Endothelial cell of umbilical vein (primary cell): ENCODE measurements around the gene SRRM3. TPM values are rescaled to one million over a fixed set of nuclear protein-coding genes. Genes with fewer than 3 reads are reported as not detected.
"Not testable (repeated sequence)": the region's sequence is repeated elsewhere in the genome, so short reads cannot be mapped to it uniquely, and the experiment has no call there.

Source experiments
- BruUV-seq: library from RNA; stranded (reverse); fragments of 400-500 nt; replicated peaks from 2 replicates; lab custom pipeline; 2021; lab: Mats Ljungman, UMichigan
- CTCF ChIA-PET: fragments of 300-600, 350-600 bp; sonication (Branson Sonifier 250); formaldehyde crosslinking; loops from one replicate; lab custom pipeline; 2021; ENCODE audit warnings: antibody characterized with exemption, inconsistent platforms; lab: Charles Lee
- POLR2A ChIA-PET: fragments of 300-600, 350-600 bp; sonication (Branson Sonifier 250); formaldehyde crosslinking; loops from one replicate; lab custom pipeline; 2021; ENCODE audit warnings: antibody characterized with exemption, inconsistent platforms; lab: Charles Lee
- DNase-seq: peaks from one replicate; pipeline ENCODE4 v3.0.0-alpha.2; 2011; ENCODE audit warnings: low read depth, low spot score
- FAIRE-seq: peaks from 2 replicates; lab custom pipeline; 2011; peaks lifted over from hg19 to GRCh38; lab: Jason Lieb, UNC
- H2AFZ ChIP-seq: 2 replicates; pipeline ENCODE4 v1.6.0; 2012; ENCODE audit warnings: low read depth, low read length, control low read depth, inconsistent platforms
- H3K27ac ChIP-seq: 2 replicates; pipeline ENCODE4 v1.5.1; 2011; ENCODE audit warnings: low read depth, mild to moderate bottlenecking, control low read depth, low read length, moderate library complexity; ENCODE audit not compliant: insufficient read depth
- H3K27me3 ChIP-seq, 2 experiments: 2 replicates each; pipeline versions ENCODE4 v1.6.0 to v1.6.1; 2011; ENCODE audit warnings: low read length in 2 of 2, mixed read lengths in 1 of 2; ENCODE audit not compliant: control insufficient read depth in 2 of 2, insufficient read depth in 2 of 2
- H3K36me3 ChIP-seq, 2 experiments: 2 replicates in 1 of 2; 3 replicates in 1 of 2; pipeline ENCODE4 v1.5.1; 2011; ENCODE audit warnings: low read length in 2 of 2, mild to moderate bottlenecking in 1 of 2, moderate library complexity in 1 of 2; ENCODE audit not compliant: control insufficient read depth in 2 of 2, insufficient read depth in 2 of 2; ENCODE audit errors: extremely low read depth in 1 of 2
- H3K4me1 ChIP-seq: 3 replicates; pipeline ENCODE4 v1.5.1; 2011; ENCODE audit warnings: mild to moderate bottlenecking, low read length; ENCODE audit not compliant: control insufficient read depth, insufficient read depth; ENCODE audit errors: extremely low read depth
- H3K4me2 ChIP-seq: 2 replicates; pipeline ENCODE4 v1.6.1; 2011; ENCODE audit warnings: low read length, control low read depth, mixed read lengths; ENCODE audit not compliant: insufficient read depth
- H3K4me3 ChIP-seq, 3 experiments: fragments of 200-600 bp in 1 of 3; sonication (generic), shearing (Covaris generic) in 1 of 3; replicated peaks in 1 of 3; 2 replicates each; pipeline ENCODE4 v1.5.1; 2011 to 2016; ENCODE audit warnings: control low read depth in 3 of 3, low read length in 3 of 3, mild to moderate bottlenecking in 2 of 3, inconsistent platforms in 1 of 3, low read depth in 1 of 3, moderate library complexity in 1 of 3; ENCODE audit not compliant: insufficient read depth in 1 of 3
- H3K79me2 ChIP-seq: 2 replicates; pipeline ENCODE4 v1.6.0; 2012; ENCODE audit warnings: low read length, inconsistent platforms; ENCODE audit not compliant: control insufficient read depth, insufficient read depth
- H3K9ac ChIP-seq: replicated peaks from 2 replicates; pipeline ENCODE3; 2011; ENCODE audit warnings: low read length, control low read depth; ENCODE audit not compliant: insufficient read depth; ENCODE audit errors: extremely low read depth
- H3K9me1 ChIP-seq: replicated peaks from 3 replicates; pipeline ENCODE4 v1.6.0; 2011; ENCODE audit warnings: mild to moderate bottlenecking, low read length; ENCODE audit not compliant: control insufficient read depth, insufficient read depth; ENCODE audit errors: extremely low read depth
- H3K9me3 ChIP-seq: replicated peaks from 2 replicates; pipeline ENCODE4 v1.5.1; 2012; ENCODE audit warnings: low read length, inconsistent platforms; ENCODE audit not compliant: control insufficient read depth, insufficient read depth
- H4K20me1 ChIP-seq: replicated peaks from 2 replicates; pipeline ENCODE3; 2011; ENCODE audit warnings: mild to moderate bottlenecking, low read length; ENCODE audit not compliant: control insufficient read depth, insufficient read depth; ENCODE audit errors: extremely low read depth
- CTCF ChIP-seq, 2 donors: IDR thresholded peaks; 1 replicate in 1 of 2; 2 replicates in 1 of 2; pipeline ENCODE4 v1.5.1; 2011; ENCODE audit warnings: low read length in 2 of 2, mild to moderate bottlenecking in 2 of 2, moderate library complexity in 2 of 2, control low read depth in 1 of 2, inconsistent platforms in 1 of 2, low read depth in 1 of 2; ENCODE audit not compliant: insufficient read depth in 1 of 2; ENCODE audit errors: extremely low read depth in 1 of 2
- EZH2 ChIP-seq: IDR thresholded peaks from 2 replicates; pipeline ENCODE4 v1.6.1; 2012; ENCODE audit warnings: borderline replicate concordance, low read depth, mild to moderate bottlenecking, moderate library complexity, low read length, inconsistent platforms; ENCODE audit not compliant: severe bottlenecking
- FOS ChIP-seq: IDR thresholded peaks from 2 replicates; pipeline ENCODE4 v1.6.1; 2011; ENCODE audit warnings: mild to moderate bottlenecking, low read length, moderate library complexity, borderline replicate concordance; ENCODE audit not compliant: insufficient read depth
- GATA2 ChIP-seq: IDR thresholded peaks from 2 replicates; pipeline ENCODE4 v1.7.0; 2011; ENCODE audit warnings: low read depth, mild to moderate bottlenecking, moderate library complexity, mixed read lengths, low read length; ENCODE audit not compliant: insufficient read length, insufficient read depth
- JUN ChIP-seq: IDR thresholded peaks from 2 replicates; pipeline ENCODE4 v1.6.1; 2011; ENCODE audit warnings: borderline replicate concordance, low read depth; ENCODE audit not compliant: insufficient read length, insufficient read depth
- MYC ChIP-seq: IDR thresholded peaks from one replicate; pipeline ENCODE4 v1.6.1; 2011; ENCODE audit warnings: mild to moderate bottlenecking, low read depth, low read length
- POLR2A ChIP-seq: IDR thresholded peaks from 2 replicates; pipeline ENCODE4 v1.6.1; 2012; ENCODE audit warnings: low read depth, mild to moderate bottlenecking, control low read depth, low read length
- POLR2AphosphoS5 ChIP-seq: IDR thresholded peaks from 2 replicates; pipeline ENCODE4 v1.6.1; 2012; ENCODE audit warnings: low read depth, mild to moderate bottlenecking, control low read depth, low read length, moderate library complexity; ENCODE audit not compliant: insufficient read depth
- dilution Hi-C: fragments of 300-500 bp; cut with MboI; formaldehyde crosslinking; loops from one replicate; pipeline ENCODE4 v1.15.0; 2019; ENCODE audit warnings: low sequenced_read_pairs; ENCODE audit not compliant: extremely low pct_ligation_motif_present
- intact Hi-C: fragments of 100-400 bp; cut with micrococcal nuclease; formaldehyde crosslinking; loops from one replicate; pipeline ENCODE4 v1.10.0; 2022
- polyA plus RNA-seq, 4 experiments: library from polyadenylated mRNA; depleted of rRNA in 3 of 4; stranded (reverse) in 3 of 4; unstranded in 1 of 4; fragments of >200 nt; gene quantifications; 2 replicates each; pipeline versions ENCODE4 v1.2.1 to v1.2.3, GENCODE V29; 2011 to 2012; ENCODE audit warnings: missing spikeins in 1 of 4
- total RNA-seq: library from RNA; stranded (reverse); gene quantifications from 2 replicates; pipeline ENCODE4 v1.2.3, GENCODE V29; 2021
- TF ChIP-seq, protein P1 (sequence below): IDR thresholded peaks from 2 replicates; pipeline ENCODE4 v1.6.1; 2011; ENCODE audit not compliant: insufficient read depth, insufficient read length

Gene SRRM3
- total and polyA plus RNA-seq, 2 donors (not counting 3 experiments of a cell fraction or from before 2014, with no cell fraction given) = 4.4 to 5.4 TPM

GRCh38 chr7:76241141-76241540 lies 39.4 kb downstream of the SRRM3 start:
- H3K4me3 ChIP-seq = no peak overlapping the region
- dilution Hi-C loops (no loop called here), intact Hi-C loops (no loop called here)
- H3K9me1 ChIP-seq = no peaks in the 10 kb centered on the region
- FAIRE-seq (no peak), DNase-seq (no peak)
- ChIA-PET POLR2A (no interaction called here), CTCF (interaction anchor here (1.2 kb wide), 1 partner anchor 73 kb away, joined by 4 read pairs; no protein-coding TSS in a partner anchor)
- no peak overlapping the region for H3K9ac ChIP-seq
- H3K9me3 ChIP-seq = no peaks in the 10 kb centered on the region
- no peaks in the 10 kb centered on the region for H3K79me2 ChIP-seq
- no peaks in the 10 kb centered on the region for H3K36me3 ChIP-seq
- peaks cover 0 to 3% of the 10 kb centered on the region in 2 experiments for H3K27me3 ChIP-seq
- no peaks in the 10 kb centered on the region for H3K4me1 ChIP-seq
- no peak overlapping the region for H2AFZ ChIP-seq
- H3K4me2 ChIP-seq = no peak overlapping the region
- no peak for TF ChIP-seq MYC
- TF ChIP-seq POLR2AphosphoS5 = no peak
- TF ChIP-seq POLR2A = no peak
- no peak for TF ChIP-seq GATA2
- no peak for TF ChIP-seq JUN
- no peak for TF ChIP-seq CTCF (IDR thresholded peaks at IDR 0.05; ENCODE audit: extremely low read depth in 1 of 2, insufficient read depth in 1 of 2, low read depth in 1 of 2, low read length in 2 of 2)
- TF ChIP-seq EZH2 = no peak
- no peak for TF ChIP-seq FOS
- TF ChIP-seq, protein P1, sequence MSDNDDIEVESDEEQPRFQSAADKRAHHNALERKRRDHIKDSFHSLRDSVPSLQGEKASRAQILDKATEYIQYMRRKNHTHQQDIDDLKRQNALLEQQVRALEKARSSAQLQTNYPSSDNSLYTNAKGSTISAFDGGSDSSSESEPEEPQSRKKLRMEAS = no peak
- no peaks in the 10 kb centered on the region for H4K20me1 ChIP-seq
- no TSS peak for BruUV-seq
- H3K27ac ChIP-seq = no peak overlapping the region

- CTCF ChIA-PET = interaction anchor here (1.6 kb wide), 1 partner anchor 20 kb away, joined by 4 read pairs; no protein-coding TSS in a partner anchor
- BruUV-seq, FAIRE-seq: not testable (repeated sequence)
These were observed 40.9 kb downstream of the SRRM3 start for GRCh38 chr7:76242517-76243063.

More at GRCh38 chr7:76242517-76243063, 40.9 kb downstream of the SRRM3 start:
- H3K9ac ChIP-seq, H3K4me3 ChIP-seq, intact Hi-C loops, H2AFZ ChIP-seq, H3K4me2 ChIP-seq, dilution Hi-C loops, POLR2A ChIA-PET, H4K20me1 ChIP-seq, H3K36me3 ChIP-seq, DNase-seq, H3K4me1 ChIP-seq, H3K27ac ChIP-seq, H3K79me2 ChIP-seq, H3K9me3 ChIP-seq, H3K9me1 ChIP-seq, H3K27me3 ChIP-seq: not testable (repeated sequence)
